HepG2 (cell line): ENCODE data around the gene ANKLE1. TPM values are rescaled to one million over a fixed set of nuclear protein-coding genes. Genes with fewer than 3 reads are reported as not detected.

Source experiments
- FOXA3 ChIP-seq: IDR thresholded peaks from 2 replicates; pipeline ENCODE4 v1.6.1; 2016; ENCODE audit warnings: missing genetic modification reagents, missing compliant biosample characterization
- FOXP1 ChIP-seq, 2 experiments: fragments of 450-650 bp in 1 of 2; IDR thresholded peaks; 2 replicates each; pipeline ENCODE4 v1.6.1; 2017 to 2018; ENCODE audit warnings: antibody characterized with exemption in 1 of 2
- GATAD2A ChIP-seq: IDR thresholded peaks from 2 replicates; pipeline ENCODE4 v1.6.1; 2016
- HCFC1 ChIP-seq: fragments of 150-350 bp; IDR thresholded peaks from 2 replicates; pipeline ENCODE4 v1.6.1; 2014; ENCODE audit warnings: low read depth, low read length
- HDAC6 ChIP-seq: fragments of 200-600 bp; sonication (generic); IDR thresholded peaks from 2 replicates; pipeline ENCODE4 v1.7.0; 2017; ENCODE audit warnings: mild to moderate bottlenecking, antibody characterized with exemption, low read length, low read depth
- HIVEP1 ChIP-seq: sonication (generic); formaldehyde crosslinking; IDR thresholded peaks from 2 replicates; pipeline ENCODE4 v1.4.0; 2020; ENCODE audit warnings: mild to moderate bottlenecking, missing genetic modification reagents
- HMGXB3 ChIP-seq: sonication (generic); formaldehyde crosslinking; IDR thresholded peaks from 2 replicates; pipeline ENCODE4 v1.4.0; 2020; ENCODE audit warnings: missing genetic modification reagents, borderline replicate concordance
- HOXD1 ChIP-seq: sonication (generic); formaldehyde crosslinking; IDR thresholded peaks from 2 replicates; pipeline ENCODE4 v1.5.0; 2020; ENCODE audit warnings: missing genetic modification reagents
- KDM6A ChIP-seq: IDR thresholded peaks from 2 replicates; pipeline ENCODE4 v1.6.1; 2016; ENCODE audit warnings: low read depth
- PCBP1 ChIP-seq: fragments of 200-400 bp; formaldehyde crosslinking; IDR thresholded peaks from 2 replicates; pipeline ENCODE4 v1.6.1; 2017; ENCODE audit warnings: mild to moderate bottlenecking, low read depth, low read length, borderline replicate concordance
- POGZ ChIP-seq: sonication (generic); formaldehyde crosslinking; IDR thresholded peaks from 2 replicates; pipeline ENCODE4 v1.4.0; 2020; ENCODE audit warnings: mild to moderate bottlenecking, missing genetic modification reagents
- SIN3B ChIP-seq: fragments of 150-350 bp; IDR thresholded peaks from 2 replicates; pipeline ENCODE4 v1.6.1; 2014; ENCODE audit warnings: low read length
- SMARCE1 ChIP-seq: fragments of 450-650 bp; IDR thresholded peaks from 2 replicates; pipeline ENCODE4 v1.6.1; 2017; ENCODE audit warnings: borderline replicate concordance
- SP1 ChIP-seq, 2 experiments: fragments of 450-650 bp in 1 of 2; sonication (generic) in 1 of 2; formaldehyde crosslinking in 1 of 2; IDR thresholded peaks; 2 replicates each; pipeline versions ENCODE4 v1.4.0 to v1.6.1; 2016 to 2020; ENCODE audit warnings: missing genetic modification reagents in 1 of 2
- TARDBP ChIP-seq: sonication (generic); formaldehyde crosslinking; IDR thresholded peaks from 2 replicates; pipeline ENCODE4 v1.8.0; 2022; ENCODE audit warnings: mild to moderate bottlenecking, missing genetic modification reagents
- TRIM24 ChIP-seq: sonication (generic); formaldehyde crosslinking; IDR thresholded peaks from 2 replicates; pipeline ENCODE4 v1.8.0; 2022; ENCODE audit warnings: mild to moderate bottlenecking, missing genetic modification reagents
- ZMYM2 ChIP-seq: sonication (generic); formaldehyde crosslinking; IDR thresholded peaks from 2 replicates; pipeline ENCODE4 v1.8.0; 2022; ENCODE audit warnings: mild to moderate bottlenecking, missing genetic modification reagents
- ZNF180 ChIP-seq: sonication (generic); formaldehyde crosslinking; IDR thresholded peaks from 2 replicates; pipeline ENCODE4 v1.4.0; 2020; ENCODE audit warnings: low read depth, missing genetic modification reagents, borderline replicate concordance
- ZNF331 ChIP-seq: sonication (generic); formaldehyde crosslinking; IDR thresholded peaks from 2 replicates; pipeline ENCODE4 v1.4.0; 2020; ENCODE audit warnings: missing genetic modification reagents
- ZNF570 ChIP-seq: sonication (generic); formaldehyde crosslinking; IDR thresholded peaks from 2 replicates; pipeline ENCODE4 v1.4.0; 2020; ENCODE audit warnings: mild to moderate bottlenecking, missing genetic modification reagents, borderline replicate concordance
- ZNF589 ChIP-seq: sonication (generic); formaldehyde crosslinking; conservative IDR thresholded peaks from 2 replicates; pipeline ENCODE4 v1.8.0; 2022; ENCODE audit warnings: mild to moderate bottlenecking, moderate library complexity, missing genetic modification reagents
- ZNF704 ChIP-seq: sonication (generic); formaldehyde crosslinking; IDR thresholded peaks from 2 replicates; pipeline ENCODE4 v1.8.1; 2023; ENCODE audit warnings: mild to moderate bottlenecking, inconsistent platforms, moderate library complexity, missing genetic modification reagents, borderline replicate concordance
- ZNF788 ChIP-seq: sonication (generic); formaldehyde crosslinking; IDR thresholded peaks from 2 replicates; pipeline ENCODE4 v1.5.0; 2020; ENCODE audit warnings: mild to moderate bottlenecking, missing genetic modification reagents, borderline replicate concordance
- polyA plus RNA-seq, 8 experiments: library from polyadenylated mRNA; depleted of rRNA in 3 of 8; stranded (reverse) in 7 of 8; unstranded in 1 of 8; fragments of >200 nt; fragmentation: Illumina TruSeq in 4 of 8; extraction: Trizol in 4 of 8; gene quantifications; 2 replicates each; pipeline versions ENCODE4 v1.2.1 to v1.2.3, GENCODE V29; 2011 to 2016; ENCODE audit warnings: low read depth in 4 of 8, missing spikeins in 1 of 8, mixed read lengths in 1 of 8; ENCODE audit not compliant: insufficient read depth in 1 of 8
- total RNA-seq, 5 experiments: library from RNA; depleted of rRNA; stranded (reverse); fragments of >200 nt; fragmentation: Illumina TruSeq; extraction: Trizol; gene quantifications; 2 replicates each; pipeline ENCODE4 v1.2.3, GENCODE V29; 2016; ENCODE audit warnings: low read depth in 1 of 5
- TF ChIP-seq, protein P1 (sequence below): sonication (generic); formaldehyde crosslinking; IDR thresholded peaks from 2 replicates; pipeline ENCODE4 v1.5.0; 2020; ENCODE audit warnings: missing genetic modification reagents

Gene ANKLE1
- total and polyA plus RNA-seq, 2 of the 13 experiments (the other 11 are each of a cell fraction or from before 2014, with no cell fraction given): 0.69 to 1.5 TPM

DNA sequence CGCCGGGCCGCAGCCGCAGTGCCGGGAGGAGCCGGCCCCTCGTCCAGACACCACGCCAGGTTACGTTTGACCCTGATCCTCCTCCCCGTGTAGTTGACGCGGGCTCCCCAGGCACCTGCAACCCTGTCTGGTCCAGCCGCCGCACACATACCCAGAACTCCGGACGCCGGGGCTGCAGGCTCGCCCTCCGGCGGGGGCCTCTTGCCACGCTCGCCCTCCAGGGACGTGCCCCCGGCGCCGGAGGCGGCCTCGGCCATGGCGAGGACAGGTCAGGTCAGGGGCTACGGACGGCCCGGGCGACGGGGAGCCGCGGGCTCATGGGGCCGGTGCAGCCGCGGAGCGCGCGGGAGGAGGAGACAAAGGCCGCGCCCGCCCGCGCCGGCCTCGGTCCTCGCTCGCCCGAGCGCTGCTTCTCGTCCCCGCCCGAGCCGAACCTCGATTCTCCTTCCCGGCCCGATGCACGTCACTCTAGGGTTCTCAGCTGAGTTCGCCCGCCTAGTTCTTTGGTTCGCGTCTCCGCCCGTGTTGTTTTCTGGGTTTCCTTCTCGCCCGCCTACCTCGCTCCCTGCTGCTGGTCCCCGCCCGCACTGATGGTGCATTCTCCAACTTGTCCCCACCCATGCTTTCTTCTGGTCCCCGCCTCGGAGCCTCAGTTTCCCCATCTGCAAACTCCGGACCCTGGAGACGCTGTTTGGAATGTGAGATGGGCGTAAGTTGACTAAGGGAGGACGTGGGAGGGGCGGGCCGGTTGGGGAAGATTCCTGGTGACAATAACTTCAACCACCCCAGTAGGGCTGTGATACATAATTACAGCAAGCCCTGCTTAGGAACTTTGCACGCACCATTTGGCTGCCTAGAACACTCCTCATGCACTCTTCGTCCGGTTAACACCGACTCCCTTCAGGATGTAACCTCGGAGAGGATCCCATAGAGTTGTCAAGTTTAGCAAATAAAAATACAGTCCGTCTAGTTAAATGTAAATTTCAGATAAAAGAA, 53.0 kb downstream of the ANKLE1 start, which contains the start of gene ANO8 (continued):
- TF ChIP-seq KDM6A (CRISPR knock-in tag) (no peak), PCBP1 (no peak), TRIM24 (CRISPR knock-in tag) (no peak), SMARCE1 (no peak), GATAD2A (CRISPR knock-in tag) (peak; percentile 24; the same call in 1 of the 2 replicates), FOXA3 (CRISPR knock-in tag) (peak; percentile 9; the same call in 1 of the 2 replicates), HCFC1 (no peak), FOXP1 (IDR thresholded peaks at IDR 0.05) (no peak), FOXP1 (CRISPR knock-in tag; IDR thresholded peaks at IDR 0.05) (no peak), POGZ (CRISPR knock-in tag) (peak; percentile 48; the same call in 1 of the 2 replicates), ZMYM2 (CRISPR knock-in tag) (no peak), ZNF788 (peak; percentile 84; the same call in 1 of the 2 replicates), ZNF589 (no peak), ZNF704 (CRISPR knock-in tag) (no peak), HDAC6 (no peak), ZNF331 (CRISPR knock-in tag) (peak; percentile 41; the same call in 1 of the 2 replicates), HOXD1 (CRISPR knock-in tag) (no peak), SP1 (IDR thresholded peaks at IDR 0.05) (no peak), SP1 (CRISPR knock-in tag; IDR thresholded peaks at IDR 0.05) (peak; percentile 81), SIN3B (no peak; the same call in 1 of the 2 replicates), TARDBP (CRISPR knock-in tag) (peak; percentile 81; the same call in 1 of the 2 replicates), HMGXB3 (CRISPR knock-in tag) (peak; percentile 68; the same call in 1 of the 2 replicates), ZNF180 (CRISPR knock-in tag) (no peak), HIVEP1 (CRISPR knock-in tag) (peak; percentile 59; the same call in 1 of the 2 replicates), ZNF570 (CRISPR knock-in tag) (no peak)
- TF ChIP-seq, protein P1, sequence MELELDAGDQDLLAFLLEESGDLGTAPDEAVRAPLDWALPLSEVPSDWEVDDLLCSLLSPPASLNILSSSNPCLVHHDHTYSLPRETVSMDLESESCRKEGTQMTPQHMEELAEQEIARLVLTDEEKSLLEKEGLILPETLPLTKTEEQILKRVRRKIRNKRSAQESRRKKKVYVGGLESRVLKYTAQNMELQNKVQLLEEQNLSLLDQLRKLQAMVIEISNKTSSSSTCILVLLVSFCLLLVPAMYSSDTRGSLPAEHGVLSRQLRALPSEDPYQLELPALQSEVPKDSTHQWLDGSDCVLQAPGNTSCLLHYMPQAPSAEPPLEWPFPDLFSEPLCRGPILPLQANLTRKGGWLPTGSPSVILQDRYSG (CRISPR knock-in tag): no peak
